GM12872 (cell line): ENCODE measurements around the gene PTPRT.

Source experiments
- TF ChIP-seq, protein P1 (sequence below): IDR thresholded peaks from 3 replicates; pipeline ENCODE4 v1.5.1; 2011; ENCODE audit warnings: low read depth, mild to moderate bottlenecking, low read length, moderate library complexity; ENCODE audit not compliant: insufficient read depth

PTPRT gene

DNA sequence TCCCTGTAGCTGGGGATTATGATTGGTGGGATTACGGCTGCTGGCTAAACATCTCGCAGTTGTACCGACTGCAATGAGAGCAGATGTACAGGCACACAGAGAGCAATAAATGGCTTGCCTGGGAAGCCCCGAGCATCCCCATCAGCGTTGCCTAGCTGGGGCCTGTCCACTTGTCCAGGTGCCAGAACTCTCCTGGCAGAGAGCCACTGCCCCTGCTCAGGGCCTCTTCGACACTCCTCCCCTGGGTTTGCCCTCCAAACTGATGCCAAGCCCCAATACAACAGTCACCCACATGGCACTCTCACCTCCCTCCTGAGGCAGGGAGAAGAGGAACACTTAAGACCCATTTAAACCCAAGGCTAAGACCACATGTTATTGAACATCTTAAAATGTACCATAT lies 715.1 kb downstream of the PTPRT start:
- TF ChIP-seq, protein P1, sequence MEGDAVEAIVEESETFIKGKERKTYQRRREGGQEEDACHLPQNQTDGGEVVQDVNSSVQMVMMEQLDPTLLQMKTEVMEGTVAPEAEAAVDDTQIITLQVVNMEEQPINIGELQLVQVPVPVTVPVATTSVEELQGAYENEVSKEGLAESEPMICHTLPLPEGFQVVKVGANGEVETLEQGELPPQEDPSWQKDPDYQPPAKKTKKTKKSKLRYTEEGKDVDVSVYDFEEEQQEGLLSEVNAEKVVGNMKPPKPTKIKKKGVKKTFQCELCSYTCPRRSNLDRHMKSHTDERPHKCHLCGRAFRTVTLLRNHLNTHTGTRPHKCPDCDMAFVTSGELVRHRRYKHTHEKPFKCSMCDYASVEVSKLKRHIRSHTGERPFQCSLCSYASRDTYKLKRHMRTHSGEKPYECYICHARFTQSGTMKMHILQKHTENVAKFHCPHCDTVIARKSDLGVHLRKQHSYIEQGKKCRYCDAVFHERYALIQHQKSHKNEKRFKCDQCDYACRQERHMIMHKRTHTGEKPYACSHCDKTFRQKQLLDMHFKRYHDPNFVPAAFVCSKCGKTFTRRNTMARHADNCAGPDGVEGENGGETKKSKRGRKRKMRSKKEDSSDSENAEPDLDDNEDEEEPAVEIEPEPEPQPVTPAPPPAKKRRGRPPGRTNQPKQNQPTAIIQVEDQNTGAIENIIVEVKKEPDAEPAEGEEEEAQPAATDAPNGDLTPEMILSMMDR: no peak

DNA sequence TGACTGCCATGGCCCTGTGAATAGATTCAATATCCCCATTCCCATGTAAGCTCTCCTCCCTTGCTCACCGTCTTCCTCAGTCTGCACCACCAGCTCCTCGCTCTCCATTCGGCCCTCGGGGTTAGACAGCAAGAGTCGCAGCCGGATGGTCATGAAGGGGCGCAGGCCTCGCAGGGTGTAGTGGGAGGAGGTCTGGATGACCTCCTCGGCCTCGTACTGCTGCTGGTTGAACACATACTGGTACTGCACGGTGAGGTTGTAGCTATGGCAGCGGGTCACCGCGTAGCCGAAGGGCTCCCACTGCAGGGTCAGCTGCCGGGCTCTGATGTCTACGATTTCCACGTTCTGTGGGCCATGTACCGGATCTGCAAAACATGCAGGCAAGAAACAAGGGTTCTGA lies 717.5 kb downstream of the PTPRT start:
- TF ChIP-seq, protein P1: no peak

DNA sequence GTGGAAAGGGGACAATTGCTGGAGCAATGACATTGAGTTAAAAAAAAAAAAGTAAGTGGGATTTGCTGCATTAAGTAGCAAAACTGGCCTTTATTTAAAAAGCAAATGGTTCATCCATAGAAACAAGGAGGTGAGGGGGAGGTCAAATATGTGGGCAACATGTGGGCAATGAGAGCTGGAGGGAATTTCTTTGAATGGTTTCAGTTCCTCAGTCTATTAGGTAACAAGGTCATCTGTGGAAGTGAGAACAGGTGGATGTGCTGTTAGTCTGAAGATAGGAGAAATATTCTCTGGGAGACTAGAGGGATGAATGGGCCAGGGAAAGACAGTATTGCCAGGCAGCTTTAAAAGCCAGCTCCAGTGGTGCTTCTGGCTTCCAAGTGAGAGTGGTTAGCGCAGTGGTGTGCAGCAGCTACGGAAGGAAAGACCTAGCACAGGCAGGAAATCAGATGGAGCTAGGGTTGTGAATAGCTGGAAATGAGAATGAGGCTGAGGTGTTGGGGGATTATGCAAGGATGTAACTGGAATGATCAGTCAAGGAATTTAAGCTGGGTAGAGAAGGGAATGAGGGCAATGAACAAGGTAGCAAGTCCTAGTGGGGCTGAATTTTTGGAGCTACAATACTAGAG lies 727.6 kb downstream of the PTPRT start:
- TF ChIP-seq, protein P1: no peak

DNA sequence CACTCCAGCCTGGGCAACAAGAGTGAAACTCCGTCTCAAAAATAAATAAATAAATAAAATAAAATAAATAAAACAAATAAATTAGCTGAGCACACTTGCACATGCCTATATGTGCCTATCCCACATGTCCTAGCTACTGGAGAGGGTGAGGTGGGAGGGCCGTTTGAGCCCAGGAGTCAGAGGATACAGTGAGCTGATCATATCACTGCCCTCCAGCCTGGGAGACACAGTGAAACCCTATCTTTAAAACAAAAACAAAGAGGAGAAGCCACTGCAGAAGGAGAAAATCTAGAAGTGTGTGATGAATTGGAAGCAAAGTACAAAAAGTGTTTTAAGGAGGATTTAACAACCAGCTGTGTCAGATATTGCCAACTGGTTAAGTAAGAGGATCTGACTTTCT lies 728.4 kb downstream of the PTPRT start:
- TF ChIP-seq, protein P1: no peak

DNA sequence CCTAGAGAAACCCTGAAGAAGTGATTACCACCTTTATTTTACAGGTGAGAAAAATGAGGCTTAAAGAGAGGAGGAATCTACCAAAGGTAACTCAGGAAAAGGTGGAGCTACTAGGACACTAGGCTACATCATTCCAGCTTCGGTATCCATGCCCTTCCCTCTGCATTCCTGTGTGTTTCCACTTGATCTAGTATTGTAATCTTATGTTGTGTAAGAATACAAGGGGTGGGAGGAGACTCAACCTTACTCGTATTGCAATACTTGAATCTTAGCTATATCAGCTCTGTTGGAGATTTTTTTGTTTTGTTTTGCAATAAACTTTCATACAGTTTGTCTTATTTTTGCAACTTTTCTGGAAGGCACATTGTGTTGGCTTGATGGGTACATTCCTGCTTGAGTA lies 742.4 kb downstream of the PTPRT start:
- TF ChIP-seq, protein P1: no peak

DNA sequence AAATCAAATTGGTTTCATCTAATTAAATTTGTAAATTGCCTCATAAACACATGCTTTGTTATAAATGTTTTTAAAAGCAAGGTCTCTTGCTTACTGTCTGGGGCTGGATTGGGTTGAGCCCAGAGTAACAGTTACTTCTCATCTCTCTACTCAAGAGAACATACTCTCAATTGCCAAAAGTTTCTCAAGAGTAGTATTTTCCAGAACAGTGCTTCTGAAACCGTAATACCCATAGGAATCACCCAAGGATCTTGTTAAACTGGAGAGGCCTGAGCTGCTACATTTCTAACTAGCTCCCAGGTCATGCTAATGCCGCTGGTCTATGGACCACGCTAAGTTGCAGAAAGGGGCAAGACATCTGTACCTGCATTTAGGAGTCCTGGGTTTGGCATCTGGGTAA lies 744.9 kb downstream of the PTPRT start:
- TF ChIP-seq, protein P1: no peak

DNA sequence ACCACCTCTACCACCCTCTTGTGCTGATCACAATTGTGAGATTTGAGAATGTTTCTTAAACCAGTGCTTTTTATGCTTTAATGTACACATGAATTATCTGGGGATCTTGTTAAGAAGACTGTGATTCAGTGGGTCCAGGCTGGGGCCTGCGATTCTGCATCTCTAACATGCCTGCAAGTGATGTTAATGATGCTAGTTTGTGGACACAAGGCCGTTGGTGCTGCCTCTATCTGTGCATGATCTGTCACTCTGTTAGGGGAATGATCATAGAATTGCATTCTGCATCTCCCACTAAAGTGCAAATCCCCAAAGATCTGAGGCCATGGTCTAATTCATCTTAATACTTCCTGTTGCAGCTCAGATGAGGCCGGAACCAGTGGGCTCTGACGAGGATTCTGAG lies 746.5 kb downstream of the PTPRT start:
- TF ChIP-seq, protein P1: no peak
